ENCODE data around the gene IPMK. TPM values are rescaled to one million over a fixed set of nuclear protein-coding genes. Genes with fewer than 3 reads are reported as not detected.

Gene IPMK
- total RNA-seq, 1 donor from 2014 or later, result 5.7 TPM

DNA sequence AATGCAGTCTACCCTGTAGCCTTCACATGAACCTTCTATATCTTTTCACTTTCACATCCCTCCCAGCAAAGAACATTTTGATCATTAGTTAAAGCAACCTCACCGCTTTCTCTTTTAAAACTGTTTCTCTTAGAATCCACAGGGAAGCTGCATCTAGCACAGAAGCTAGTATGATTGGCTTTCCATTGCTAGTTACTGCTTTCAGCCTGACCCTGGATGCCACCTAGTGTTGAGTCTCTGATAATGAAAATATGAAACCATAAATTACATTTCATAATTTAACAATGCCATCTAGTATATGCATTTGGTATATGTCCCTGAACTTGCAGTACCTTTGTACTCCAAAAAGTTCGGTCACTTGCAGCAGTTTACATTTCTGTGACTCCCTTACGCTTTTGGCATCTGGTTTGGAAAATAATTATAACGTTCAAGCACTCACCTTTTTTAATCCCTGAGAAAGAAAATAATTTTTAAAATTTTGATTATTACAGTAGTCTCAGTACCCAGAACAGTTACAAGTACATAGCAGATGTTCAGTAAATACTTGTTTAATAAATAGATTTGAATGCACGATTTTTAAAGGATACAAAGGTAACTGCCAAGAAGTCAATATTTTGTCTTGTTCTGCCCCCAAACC, 24.0 kb upstream of the IPMK start:
- Histone ChIP-seq H3K4me3 (no peak overlapping the region), H3K27me3 (no peaks in the 10 kb centered on the region), H3K27ac (no peak overlapping the region), H3K9me3 (no peaks in the 10 kb centered on the region), H3K4me1 (no peaks in the 10 kb centered on the region), H3K36me3 (no peaks in the 10 kb centered on the region)
- TF ChIP-seq, protein P1, sequence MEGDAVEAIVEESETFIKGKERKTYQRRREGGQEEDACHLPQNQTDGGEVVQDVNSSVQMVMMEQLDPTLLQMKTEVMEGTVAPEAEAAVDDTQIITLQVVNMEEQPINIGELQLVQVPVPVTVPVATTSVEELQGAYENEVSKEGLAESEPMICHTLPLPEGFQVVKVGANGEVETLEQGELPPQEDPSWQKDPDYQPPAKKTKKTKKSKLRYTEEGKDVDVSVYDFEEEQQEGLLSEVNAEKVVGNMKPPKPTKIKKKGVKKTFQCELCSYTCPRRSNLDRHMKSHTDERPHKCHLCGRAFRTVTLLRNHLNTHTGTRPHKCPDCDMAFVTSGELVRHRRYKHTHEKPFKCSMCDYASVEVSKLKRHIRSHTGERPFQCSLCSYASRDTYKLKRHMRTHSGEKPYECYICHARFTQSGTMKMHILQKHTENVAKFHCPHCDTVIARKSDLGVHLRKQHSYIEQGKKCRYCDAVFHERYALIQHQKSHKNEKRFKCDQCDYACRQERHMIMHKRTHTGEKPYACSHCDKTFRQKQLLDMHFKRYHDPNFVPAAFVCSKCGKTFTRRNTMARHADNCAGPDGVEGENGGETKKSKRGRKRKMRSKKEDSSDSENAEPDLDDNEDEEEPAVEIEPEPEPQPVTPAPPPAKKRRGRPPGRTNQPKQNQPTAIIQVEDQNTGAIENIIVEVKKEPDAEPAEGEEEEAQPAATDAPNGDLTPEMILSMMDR (IDR thresholded peaks at IDR 0.05), result peak; percentile 72
- peak; percentile 88 for ATAC-seq
- intact Hi-C loops (cut with DNase I), result loop anchor here (5.0 kb wide), 1 partner anchor 114 kb away; no protein-coding TSS in a partner anchor
- no peak for DNase-seq

DNA sequence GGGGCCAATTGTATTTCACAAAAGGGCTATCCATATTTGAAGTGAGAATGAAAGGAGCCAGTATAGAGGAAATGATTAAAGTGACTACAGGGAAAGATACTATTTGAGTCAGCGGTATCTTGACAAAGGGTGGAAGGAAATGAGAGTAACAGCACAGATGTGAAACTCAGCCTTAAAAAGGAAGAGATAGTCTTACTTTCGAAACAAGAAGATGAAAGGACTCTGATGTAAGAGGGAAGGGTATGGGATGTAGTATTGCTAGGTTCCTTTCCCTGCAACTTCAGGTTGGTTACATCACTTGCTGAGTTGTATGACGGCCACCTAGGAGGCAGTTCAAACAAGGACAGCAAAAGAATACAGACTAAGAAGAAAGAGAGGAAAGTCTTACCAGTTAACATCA, 14.9 kb upstream of the IPMK start:
- peaks cover 10% of the 10 kb centered on the region for H3K36me3 ChIP-seq
- DNase-seq, result no peak
- no peak overlapping the region for H3K4me3 ChIP-seq
- H3K9me3 ChIP-seq, result no peaks in the 10 kb centered on the region
- ATAC-seq, result peak; percentile 76
- no peak overlapping the region for H3K27ac ChIP-seq
- no peaks in the 10 kb centered on the region for H3K4me1 ChIP-seq
- intact Hi-C loops (cut with DNase I), result no loop called here
- no peaks in the 10 kb centered on the region for H3K27me3 ChIP-seq
- TF ChIP-seq, protein P1 (IDR thresholded peaks at IDR 0.05), result no peak

- Histone ChIP-seq H3K27me3 (no peaks in the 10 kb centered on the region), H3K36me3 (peaks cover 10% of the 10 kb centered on the region), H3K27ac (no peak overlapping the region), H3K9me3 (no peaks in the 10 kb centered on the region), H3K4me3 (no peak overlapping the region), H3K4me1 (no peaks in the 10 kb centered on the region)
- ATAC-seq, result no peak
- intact Hi-C loops (cut with DNase I), result no loop called here
- DNase-seq, result no peak
- TF ChIP-seq, protein P1 (IDR thresholded peaks at IDR 0.05), result no peak
Observed at GRCh38 chr10:58281092-58281752, 13.5 kb upstream of the IPMK start.

- H3K27ac ChIP-seq, result no peak overlapping the region
- H3K36me3 ChIP-seq, result peaks cover 10% of the 10 kb centered on the region
- TF ChIP-seq, protein P1 (IDR thresholded peaks at IDR 0.05), result no peak
- no peaks in the 10 kb centered on the region for H3K9me3 ChIP-seq
- H3K27me3 ChIP-seq, result no peaks in the 10 kb centered on the region
- no peak overlapping the region for H3K4me3 ChIP-seq
- ATAC-seq (no peak), DNase-seq (no peak)
- no peaks in the 10 kb centered on the region for H3K4me1 ChIP-seq
- intact Hi-C loops (cut with DNase I), result no loop called here
Observed at GRCh38 chr10:58280477-58280876, 12.8 kb upstream of the IPMK start.

GRCh38 chr10:58278962-58279307, 11.2 kb upstream of the IPMK start:
- H3K9me3 ChIP-seq, result no peaks in the 10 kb centered on the region
- H3K27me3 ChIP-seq, result no peaks in the 10 kb centered on the region
- peaks cover 10% of the 10 kb centered on the region for H3K36me3 ChIP-seq
- H3K4me1 ChIP-seq, result no peaks in the 10 kb centered on the region
- no peak for ATAC-seq
- H3K27ac ChIP-seq, result no peak overlapping the region
- H3K4me3 ChIP-seq, result no peak overlapping the region
- intact Hi-C loops (cut with DNase I), result no loop called here
- TF ChIP-seq, protein P1 (IDR thresholded peaks at IDR 0.05), result no peak
- no peak for DNase-seq
